Mesenteric fat pad (tissue), 1 donor: ENCODE results near the gene STX2. TPM values are rescaled to one million over a fixed set of nuclear protein-coding genes. Genes with fewer than 3 reads are reported as not detected.

Source experiments
- total RNA-seq: library from RNA; stranded (reverse); fragmentation: NEBNext Ultra II Directional; extraction: Animal tissue kit (Norgen Biotek cat#: 25700); gene quantifications from one replicate; pipeline ENCODE4 v1.2.1, GENCODE V29; 2021
- donor health status: DM: yes; HTN: yes; CAD: no.

The STX2 gene
- total RNA-seq, 1 donor from 2014 or later, result 29.7 TPM

Other genes with a start within 250 kb of the STX2 start
- 1.1 TPM for gene RIMBP2, start 123.0 kb downstream of the STX2 start, total RNA-seq
- 472 TPM for gene RAN, start 32.8 kb upstream of the STX2 start, total RNA-seq
- 28.5 TPM for gene ADGRD1, start 114.7 kb upstream of the STX2 start, total RNA-seq